Melanocyte of skin (primary cell): ENCODE measurements around the gene EGFL7. TPM values are rescaled to one million over a fixed set of nuclear protein-coding genes. Genes with fewer than 3 reads are reported as not detected.

ENCODE experiments used
- small RNA-seq, 2 donors: library from RNA; depleted of rRNA; stranded (forward); fragments of <200 nt; gene quantifications; one replicate each; pipeline ENCODE3, GENCODE V24; 2012
- total RNA-seq, 2 donors: library from RNA; depleted of rRNA; stranded (reverse); fragments of >200 nt; gene quantifications; 2 replicates each; pipeline ENCODE4 v1.2.3, GENCODE V29; 2012

The EGFL7 gene
- total RNA-seq, result 10 to 100 TPM in 1 of 2 donors, 1 to 10 TPM in 1; 5.9 to 18.3 TPM

GRCh38 chr9:136662656-136663581, at the start of gene EGFL7:
Gene EGFL7, plus strand, starts transcription at chr9:136662916. Its CDS starts 5,367 bp downstream, at chr9:136668283.

GRCh38 chr9:136686794-136687711, 24.3 kb downstream of the EGFL7 start, which contains the start of gene AGPAT2:
Gene AGPAT2, minus strand, starts transcription at chr9:136687457. Its CDS starts 100 bp downstream, at chr9:136687357.

GRCh38 chr9:136711751-136712689, 49.3 kb downstream of the EGFL7 start, which contains the start of gene DIPK1B:
Gene DIPK1B, plus strand, starts transcription at chr9:136712572. Its CDS starts 94 bp downstream, at chr9:136712666.

Small RNA genes lying within 50 kb of the gene (small RNA-seq; reads per million reads assigned to genes)
- gene MIR126, result 9,130 to 11,838 reads per million in 2 donors

Other genes starting within 250 kb of the EGFL7 start
- 10 to 100 TPM in 1 of 2 donors, 1 to 10 TPM in 1; 8.0 to 12.7 TPM for gene INPP5E, start 223.1 kb upstream of the EGFL7 start, total RNA-seq
- gene SEC16A, start 179.9 kb upstream of the EGFL7 start, total RNA-seq, result 10 to 100 TPM; 19.6 to 26.6 TPM
- gene NOTCH1, start 116.9 kb upstream of the EGFL7 start, total RNA-seq, result 10 to 100 TPM in 1 of 2 donors, 1 to 10 TPM in 1; 9.6 to 23.0 TPM
- 10 to 100 TPM; 48.2 to 67.3 TPM for gene AGPAT2, start 24.5 kb downstream of the EGFL7 start, total RNA-seq
- 10 to 100 TPM in 1 of 2 donors, 1 to 10 TPM in 1; 8.6 to 11.7 TPM for gene DIPK1B, start 49.7 kb downstream of the EGFL7 start, total RNA-seq
- not detected for gene LCN10, start 80.0 kb downstream of the EGFL7 start, total RNA-seq
- not detected for gene LCN6, start 85.6 kb downstream of the EGFL7 start, total RNA-seq
- not detected for gene LCN8, start 95.3 kb downstream of the EGFL7 start, total RNA-seq
- not detected for gene LCN15, start 101.6 kb downstream of the EGFL7 start, total RNA-seq
- 10 to 100 TPM; 42.3 to 55.4 TPM for gene TMEM141, start 128.4 kb downstream of the EGFL7 start, total RNA-seq
- under 1 TPM; 0.67 to 0.69 TPM for gene CCDC183, start 133.4 kb downstream of the EGFL7 start, total RNA-seq
- 100 to 1,000 TPM in 1 of 2 donors, 10 to 100 TPM in 1; 84.3 to 100 TPM for gene RABL6, start 145.0 kb downstream of the EGFL7 start, total RNA-seq
- gene AJM1, start 179.6 kb downstream of the EGFL7 start, total RNA-seq, result under 1 TPM; 0.33 to 0.34 TPM
- 10 to 100 TPM; 40.0 to 51.6 TPM for gene PHPT1, start 186.5 kb downstream of the EGFL7 start, total RNA-seq
- under 1 TPM; 0.67 to 0.69 TPM for gene MAMDC4, start 189.4 kb downstream of the EGFL7 start, total RNA-seq
- gene EDF1, start 203.4 kb downstream of the EGFL7 start, total RNA-seq, result 100 to 1,000 TPM; 181 to 217 TPM
- gene TRAF2, start 223.6 kb downstream of the EGFL7 start, total RNA-seq, result 10 to 100 TPM; 18.9 to 27.3 TPM